Activated naive CD4-positive, alpha-beta T cell treated with Interleukin-2 at 50 U/mL for 16 hours (primary cell): Measurements from ENCODE around the gene ZBTB37.
"Not testable (repeated sequence)": the region's sequence is repeated elsewhere in the genome, so short reads cannot be mapped to it uniquely, and the experiment has no call there.

ENCODE experiments used
- DNase-seq: peaks from one replicate; pipeline ENCODE4 v3.0.0-alpha.2; 2020

ZBTB37 gene

DNA sequence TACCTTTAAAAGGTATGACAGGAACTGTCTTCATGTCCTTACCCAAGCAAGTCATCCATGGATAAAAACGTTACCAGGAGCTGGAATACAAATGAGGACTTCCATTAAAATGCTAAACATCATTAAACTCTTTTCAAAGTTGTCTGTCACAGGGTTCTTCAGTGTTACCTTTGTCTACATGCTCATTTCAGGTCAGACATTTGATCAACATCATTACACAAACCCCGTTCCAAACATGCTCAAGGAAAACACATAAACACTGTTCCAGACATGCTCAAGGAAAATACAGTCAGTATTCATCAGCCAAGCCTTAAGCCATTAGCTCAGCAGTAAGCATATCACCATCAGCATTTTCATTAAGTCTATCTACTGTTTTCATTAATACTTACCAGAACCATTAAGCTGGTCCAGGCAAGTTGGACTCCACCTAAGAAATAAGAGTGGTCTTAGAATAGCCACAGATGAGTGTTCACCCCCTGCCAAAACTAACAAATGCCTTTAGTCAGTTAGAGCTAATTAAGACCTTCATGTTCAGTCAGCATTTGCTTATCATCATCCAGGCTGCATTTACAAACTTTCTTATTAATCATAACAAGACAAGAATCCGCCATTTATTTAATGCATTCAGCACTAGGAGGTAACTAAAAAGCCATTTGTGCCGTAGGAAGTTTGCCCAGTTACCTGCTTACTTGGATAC is 2.6 kb upstream of the ZBTB37 start:
- no peak for DNase-seq

DNA sequence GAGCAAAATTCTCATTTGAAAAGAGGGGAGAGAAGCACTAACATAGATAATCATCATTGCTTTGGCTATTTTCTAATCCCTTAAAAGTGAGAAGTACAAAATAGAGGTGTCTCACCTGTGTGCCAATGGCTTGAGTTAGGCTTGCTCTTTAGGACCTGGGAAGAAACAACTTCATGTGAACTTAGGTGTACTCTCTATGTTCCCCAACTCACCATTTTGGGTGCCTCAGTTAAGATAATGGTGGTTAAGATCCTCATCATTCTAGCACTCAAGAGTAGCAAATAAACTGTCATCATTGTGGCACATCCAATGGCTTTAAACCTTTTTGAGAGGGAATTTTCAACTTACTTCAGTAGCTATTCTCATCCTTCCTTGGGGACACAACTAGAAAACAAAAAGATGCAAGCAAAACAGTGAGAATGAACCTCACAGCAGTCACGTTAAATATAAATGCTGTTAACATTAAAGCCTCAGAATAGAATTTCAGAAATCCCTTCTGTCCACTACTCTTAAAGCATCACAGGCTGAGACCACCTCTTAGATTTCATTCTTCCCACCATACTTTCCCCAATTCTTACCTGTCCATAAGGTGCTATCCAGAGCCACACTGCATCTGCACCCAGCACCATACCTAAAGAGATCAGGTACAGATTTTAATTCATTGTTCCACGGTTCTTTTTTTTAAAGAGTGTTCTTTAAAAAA is 1.6 kb upstream of the ZBTB37 start:
- DNase-seq = no peak

GRCh38 chr1:173867141-173867752 is 933 bp upstream of the ZBTB37 start:
- peak; percentile 40 for DNase-seq

- DNase-seq = peak; percentile 100
These were observed 371 bp upstream of the ZBTB37 start, which contains the start of gene GAS5 for GRCh38 chr1:173867753-173868265. Gene GAS5, minus strand, starts transcription at chr1:173867989.

DNA sequence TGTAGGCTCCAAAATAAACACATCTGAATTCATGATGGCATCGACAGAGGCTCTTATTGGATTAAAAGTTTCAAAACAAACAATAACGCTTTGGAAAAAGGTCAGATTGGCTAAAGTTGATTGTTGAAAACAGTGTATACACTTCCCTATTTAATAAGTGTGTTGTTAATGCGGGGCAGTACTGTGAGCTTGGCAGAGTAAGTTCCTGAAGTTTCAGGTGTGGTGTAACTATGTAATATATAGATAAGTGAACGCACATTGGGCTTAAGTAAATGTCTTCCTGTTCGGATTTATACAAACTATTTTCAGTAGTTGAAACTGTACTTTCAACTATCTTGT is 810 bp downstream of the ZBTB37 start:
- DNase-seq = no peak

DNA sequence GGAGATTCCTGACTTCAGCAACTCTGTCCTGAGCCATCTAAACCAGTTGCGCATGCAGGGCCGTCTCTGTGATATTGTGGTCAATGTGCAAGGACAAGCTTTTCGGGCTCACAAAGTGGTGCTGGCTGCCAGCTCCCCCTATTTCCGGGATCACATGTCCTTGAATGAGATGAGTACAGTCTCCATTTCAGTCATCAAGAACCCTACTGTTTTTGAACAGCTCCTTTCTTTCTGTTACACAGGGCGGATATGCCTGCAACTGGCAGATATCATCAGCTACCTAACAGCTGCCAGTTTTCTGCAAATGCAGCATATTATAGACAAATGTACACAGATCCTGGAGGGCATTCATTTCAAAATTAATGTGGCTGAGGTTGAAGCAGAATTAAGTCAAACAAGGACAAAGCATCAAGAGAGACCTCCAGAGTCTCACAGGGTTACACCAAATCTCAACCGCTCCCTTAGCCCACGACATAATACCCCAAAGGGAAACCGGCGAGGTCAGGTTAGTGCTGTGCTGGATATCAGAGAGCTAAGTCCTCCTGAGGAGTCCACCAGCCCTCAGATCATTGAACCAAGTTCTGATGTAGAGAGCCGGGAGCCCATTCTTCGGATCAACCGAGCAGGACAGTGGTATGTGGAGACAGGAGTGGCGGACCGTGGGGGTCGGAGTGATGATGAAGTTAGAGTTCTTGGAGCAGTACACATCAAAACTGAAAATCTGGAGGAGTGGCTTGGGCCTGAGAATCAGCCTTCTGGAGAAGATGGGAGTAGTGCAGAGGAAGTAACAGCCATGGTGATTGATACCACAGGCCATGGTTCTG is 2.3 kb downstream of the ZBTB37 start:
- peak; percentile 41 for DNase-seq

DNA sequence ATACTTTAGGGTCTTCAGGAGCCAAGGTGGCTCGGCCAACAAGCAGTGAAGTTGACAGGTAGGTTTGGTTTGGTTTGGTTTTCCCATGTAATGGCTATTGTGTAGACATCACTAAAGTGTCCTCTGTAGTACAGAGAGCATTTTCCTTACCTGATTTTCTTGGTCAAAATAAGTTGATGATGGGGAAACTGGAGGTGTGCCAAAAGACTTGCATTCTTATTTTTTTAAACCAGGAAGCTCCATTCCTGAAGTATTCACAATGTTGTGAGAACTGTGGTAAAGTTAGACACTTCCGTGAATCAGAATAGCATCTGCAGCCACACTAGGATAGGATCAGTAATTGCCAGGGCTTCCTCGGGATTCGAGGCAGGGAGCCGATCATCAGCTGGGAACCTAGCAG is 2.9 kb downstream of the ZBTB37 start:
- no peak for DNase-seq

- DNase-seq = no peak
These were observed 3.3 kb downstream of the ZBTB37 start for GRCh38 chr1:173871500-173871899.

GRCh38 chr1:173876732-173877131 is 8.6 kb downstream of the ZBTB37 start:
- DNase-seq = no peak

DNA sequence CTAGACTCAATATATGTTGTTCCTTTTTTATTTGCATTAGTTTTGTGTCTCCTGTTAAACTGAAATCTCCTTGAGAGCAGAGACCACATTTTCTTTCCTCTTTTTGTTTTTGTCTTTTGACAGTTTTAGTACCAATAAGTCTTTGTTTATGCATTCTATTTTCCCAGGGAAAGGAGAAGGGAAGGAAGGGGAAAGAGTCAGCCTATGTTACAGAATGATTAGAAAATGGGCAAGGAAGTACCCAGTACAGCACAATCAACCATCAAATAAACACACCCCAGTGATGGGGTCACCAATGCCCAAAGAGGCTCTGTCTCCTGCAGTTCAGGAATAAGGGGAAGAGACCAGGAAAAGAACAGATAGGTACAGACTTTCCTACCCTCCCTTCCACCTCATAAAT is 10.1 kb downstream of the ZBTB37 start:
- DNase-seq = no peak

DNA sequence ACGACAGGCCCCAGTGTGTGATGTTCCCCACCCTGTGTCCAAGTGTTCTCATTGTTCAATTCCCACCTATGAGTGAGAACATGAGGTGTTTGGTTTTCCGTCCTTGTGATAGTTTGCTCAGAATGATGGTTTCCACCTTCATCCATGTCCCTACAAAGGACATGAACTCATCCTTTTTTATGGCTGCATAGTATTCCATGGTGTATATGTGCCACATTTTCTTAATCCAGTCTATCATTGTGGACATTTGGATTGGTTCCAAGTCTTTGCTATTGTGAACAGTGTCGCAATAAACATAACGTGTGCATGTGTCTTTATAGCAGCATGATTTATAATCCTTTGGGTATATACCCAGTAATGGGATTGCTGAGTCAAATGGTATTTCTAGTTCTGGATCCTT is 12.9 kb downstream of the ZBTB37 start:
- DNase-seq = not testable (repeated sequence)

- DNase-seq = no peak
These were observed 16.5 kb downstream of the ZBTB37 start for GRCh38 chr1:173884701-173885100.

- no peak for DNase-seq
These were observed 18.8 kb downstream of the ZBTB37 start for GRCh38 chr1:173886746-173887611.

GRCh38 chr1:173887627-173888026 is 19.4 kb downstream of the ZBTB37 start:
- DNase-seq = no peak

GRCh38 chr1:173888749-173889148 is 20.6 kb downstream of the ZBTB37 start:
- DNase-seq = no peak

DNA sequence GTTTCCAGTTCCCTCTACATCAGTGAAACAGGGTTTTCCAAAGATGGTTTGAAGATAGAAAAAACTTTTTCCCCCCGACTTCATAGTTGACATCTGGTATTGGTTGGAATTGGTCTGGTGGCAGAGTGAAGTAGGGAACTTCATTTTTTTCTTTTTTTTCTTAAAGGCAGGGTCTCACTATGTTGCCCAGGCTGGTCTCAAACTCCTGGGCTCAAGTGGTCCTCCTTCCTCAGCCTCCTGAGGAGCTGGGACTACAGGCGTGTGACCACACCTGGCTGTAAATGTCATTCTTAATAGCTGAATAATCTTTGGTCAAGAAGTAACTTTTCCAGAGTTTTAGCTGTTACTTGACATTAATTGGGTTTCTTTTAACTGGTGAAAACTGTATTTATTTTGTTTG is 21.7 kb downstream of the ZBTB37 start:
- no peak for DNase-seq

DNA sequence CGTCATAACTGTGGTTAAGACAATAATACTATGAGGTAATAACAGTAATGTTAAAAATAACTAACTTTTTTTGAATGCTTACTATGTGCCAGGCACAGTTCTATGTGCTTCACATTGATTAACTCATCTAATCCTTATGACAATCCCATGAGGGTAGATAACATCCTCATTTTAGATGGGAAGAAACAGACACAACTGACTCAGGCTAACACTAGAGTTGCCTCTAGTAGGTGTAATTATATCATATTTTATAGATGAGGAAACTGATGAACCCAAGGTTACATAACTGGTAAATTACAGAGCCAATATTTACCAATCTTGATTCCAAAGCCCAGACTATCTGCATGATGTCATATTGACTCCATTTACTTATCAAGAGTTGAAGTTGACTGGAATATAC is 25.4 kb downstream of the ZBTB37 start:
- DNase-seq = no peak

DNA sequence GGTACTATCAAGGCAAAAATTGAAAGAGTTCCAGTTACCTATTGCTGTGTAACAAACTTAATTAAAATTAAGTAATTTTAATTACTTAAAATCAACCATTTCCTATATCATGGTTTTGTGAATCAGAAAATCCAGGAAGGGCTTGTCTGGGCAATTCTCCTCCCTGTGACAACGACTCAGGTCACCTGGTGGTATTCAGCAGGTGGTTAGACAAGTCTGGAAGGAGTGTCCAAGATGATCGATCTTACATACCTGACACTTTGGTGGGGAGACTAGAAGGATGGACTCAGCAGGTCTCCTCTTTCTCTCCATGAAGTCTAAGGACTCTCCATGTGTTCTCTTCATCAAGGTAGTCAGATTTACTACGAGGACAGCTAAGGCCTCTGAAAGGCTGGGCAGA is 26.0 kb downstream of the ZBTB37 start:
- DNase-seq = no peak

DNA sequence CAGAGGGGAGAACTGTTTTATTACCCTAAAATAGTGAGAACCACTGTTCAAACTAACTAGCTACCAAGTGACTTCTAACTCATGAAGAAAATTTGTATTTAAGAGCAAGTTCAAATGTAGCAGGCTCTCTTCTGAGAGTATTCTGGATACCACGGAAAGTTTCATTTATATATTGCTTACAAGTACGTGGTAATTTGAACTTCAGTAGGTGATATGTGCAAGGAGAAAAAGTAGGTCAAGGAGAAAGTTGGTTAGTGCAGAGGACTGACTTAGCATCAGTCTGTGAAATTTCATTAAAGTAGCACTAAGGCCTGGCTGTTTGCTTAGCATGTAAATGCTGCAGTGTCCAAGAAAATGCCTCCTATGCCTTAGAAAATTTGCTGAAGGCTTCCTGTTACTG is 32.2 kb downstream of the ZBTB37 start:
- DNase-seq = no peak

DNA sequence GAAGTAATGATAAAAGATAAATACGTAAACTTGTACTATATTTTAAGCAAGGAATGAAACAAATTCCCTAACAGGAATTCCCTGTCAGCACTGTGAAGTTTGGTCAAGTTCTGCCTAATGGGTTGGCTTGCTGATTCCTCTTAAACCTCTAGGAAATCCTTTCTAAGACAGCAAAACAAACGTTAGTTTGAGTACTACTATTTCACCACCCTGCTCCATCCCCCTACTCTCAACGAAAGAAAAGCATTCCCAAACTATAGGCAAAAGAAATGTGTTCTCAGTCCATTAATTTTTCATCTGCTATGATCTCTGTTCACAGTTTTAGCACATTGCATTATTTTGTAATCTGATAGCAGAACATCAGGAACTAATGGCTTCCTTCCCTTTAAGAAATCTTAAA is 32.8 kb downstream of the ZBTB37 start:
- DNase-seq = no peak

- DNase-seq = no peak
These were observed 35.8 kb downstream of the ZBTB37 start for GRCh38 chr1:173903827-173904531.

DNA sequence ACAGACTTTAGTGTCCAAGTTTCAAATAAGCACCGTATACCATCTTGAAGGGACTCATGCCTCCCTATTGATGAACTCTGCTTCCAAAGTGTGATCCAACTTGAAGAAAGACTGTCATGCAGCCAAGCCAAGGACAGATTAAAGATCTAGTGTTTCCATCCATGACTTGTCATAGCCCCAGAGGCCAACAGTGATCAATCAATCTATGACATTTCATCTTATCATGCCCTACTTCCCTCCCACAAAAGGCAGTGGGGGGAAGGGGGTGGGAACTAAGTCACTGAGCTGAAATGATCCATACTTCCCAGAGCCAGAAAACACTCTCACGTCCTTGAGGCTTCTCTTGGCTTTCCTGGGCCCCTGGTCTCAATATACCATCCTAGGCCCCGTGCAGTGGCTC is 44.9 kb downstream of the ZBTB37 start:
- no peak for DNase-seq
